Hindlimb muscle (tissue), 1 donor: ENCODE data around the gene GSTA2. TPM values are rescaled to one million over a fixed set of nuclear protein-coding genes. Genes with fewer than 3 reads are reported as not detected.
"Not testable (repeated sequence)": the region's sequence is repeated elsewhere in the genome, so short reads cannot be mapped to it uniquely, and the experiment has no call there.

Source experiments
- DNase-seq: peaks from one replicate; pipeline ENCODE4 v3.0.0-alpha.2; 2013
- polyA plus RNA-seq: library from polyadenylated mRNA; unstranded; fragments of 120-200 nt; gene quantifications from one replicate; pipeline ENCODE4 v1.2.1, GENCODE V29; 2013; ENCODE audit not compliant: insufficient read length

The GSTA2 gene
- polyA plus RNA-seq, 1 donor = not detected

GRCh38 chr6:52725143-52725534 lies 38.1 kb downstream of the GSTA2 start:
- no peak for DNase-seq

GRCh38 chr6:52724406-52725121 lies 38.7 kb downstream of the GSTA2 start:
- peak; percentile 3 for DNase-seq

- no peak for DNase-seq
Observed at GRCh38 chr6:52724042-52724405, 39.3 kb downstream of the GSTA2 start.

- DNase-seq = no peak
Observed at GRCh38 chr6:52720321-52720720, 43.0 kb downstream of the GSTA2 start.

GRCh38 chr6:52718550-52718949 lies 44.7 kb downstream of the GSTA2 start:
- DNase-seq = no peak

- DNase-seq = not testable (repeated sequence)
Observed at GRCh38 chr6:52714761-52715160, 48.5 kb downstream of the GSTA2 start.

- DNase-seq = no peak
Observed at GRCh38 chr6:52712136-52712535, 51.1 kb downstream of the GSTA2 start.

GRCh38 chr6:52707963-52708680 lies 55.2 kb downstream of the GSTA2 start:
- no peak for DNase-seq

- no peak for DNase-seq
Observed at GRCh38 chr6:52706001-52706400, 57.3 kb downstream of the GSTA2 start.

- not testable (repeated sequence) for DNase-seq
Observed at GRCh38 chr6:52704781-52705502, 58.3 kb downstream of the GSTA2 start.

- DNase-seq = no peak
Observed at GRCh38 chr6:52704060-52704459, 59.2 kb downstream of the GSTA2 start.

Other genes starting within 250 kb of the GSTA2 start
- 17.6 TPM for gene TRAM2, start 186.4 kb downstream of the GSTA2 start, polyA plus RNA-seq
- 13.4 TPM for gene TMEM14A, start 92.4 kb downstream of the GSTA2 start, polyA plus RNA-seq
- not detected for gene GSTA1, start 40.3 kb upstream of the GSTA2 start, polyA plus RNA-seq
- not detected for gene GSTA5, start 77.3 kb upstream of the GSTA2 start, polyA plus RNA-seq
- gene GSTA3, start 146.2 kb upstream of the GSTA2 start, polyA plus RNA-seq = not detected
- gene GSTA4, start 231.8 kb upstream of the GSTA2 start, polyA plus RNA-seq = 45.2 TPM